ENCODE results near the gene RAPGEF1. TPM values are rescaled to one million over a fixed set of nuclear protein-coding genes. Genes with fewer than 3 reads are reported as not detected.

RAPGEF1 gene
- total RNA-seq, 1 donor from 2014 or later = 76.8 TPM

- DNase-seq (ENCODE audit: low read depth) (no peak), FAIRE-seq (no peak)
- Histone ChIP-seq H4K20me1 (ENCODE audit: insufficient read depth, low read length) (peaks cover 4% of the 10 kb centered on the region), H3K4me3 (ENCODE audit: insufficient read depth, low read depth, low read length) (no peak overlapping the region), H3K27me3 (ENCODE audit: insufficient read depth, low read length) (no peaks in the 10 kb centered on the region), H3K9ac (ENCODE audit: low read length) (no peak overlapping the region), H3K4me1 (ENCODE audit: insufficient read depth, low read length) (no peaks in the 10 kb centered on the region), H3K4me2 (ENCODE audit: low read length) (no peak overlapping the region), H3K27ac (ENCODE audit: low read depth, low read length) (no peak overlapping the region), H3K79me2 (ENCODE audit: insufficient read depth, low read length) (no peaks in the 10 kb centered on the region), H3K9me3 (ENCODE audit: insufficient read depth, low read depth, low read length) (no peaks in the 10 kb centered on the region), H3K36me3 (ENCODE audit: insufficient read depth, low read length) (peaks cover 6% of the 10 kb centered on the region), H2AFZ (ENCODE audit: low read depth, low read length) (no peak overlapping the region)
- H3K27me3 Mint-ChIP-seq (ENCODE audit: low read depth, unreplicated experiment) = no peaks in the 10 kb centered on the region
- no peak overlapping the region for H3K4me3 Mint-ChIP-seq (ENCODE audit: unreplicated experiment)
- no peak overlapping the region for H3K27ac Mint-ChIP-seq (ENCODE audit: unreplicated experiment)
- TF ChIP-seq CTCF (IDR thresholded peaks at IDR 0.05; ENCODE audit: insufficient read depth, low read depth, low read length) (no peak), EZH2 (IDR thresholded peaks at IDR 0.05; ENCODE audit: insufficient read depth, low read length) (no peak)
- no peaks in the 10 kb centered on the region for H3K9me3 Mint-ChIP-seq (ENCODE audit: unreplicated experiment)
- H3K36me3 Mint-ChIP-seq (ENCODE audit: low read depth, unreplicated experiment) = peaks cover 49% of the 10 kb centered on the region
- H3K4me1 Mint-ChIP-seq (ENCODE audit: low read depth, unreplicated experiment) = peaks cover 4% of the 10 kb centered on the region
These were observed 122.3 kb downstream of the RAPGEF1 start for GRCh38 chr9:131617611-131618010.

- Histone ChIP-seq H3K9ac (ENCODE audit: low read length) (no peak overlapping the region), H3K36me3 (ENCODE audit: insufficient read depth, low read length) (peaks cover 6% of the 10 kb centered on the region), H3K27ac (ENCODE audit: low read depth, low read length) (no peak overlapping the region), H4K20me1 (ENCODE audit: insufficient read depth, low read length) (peaks cover 4% of the 10 kb centered on the region), H3K4me3 (ENCODE audit: insufficient read depth, low read depth, low read length) (no peak overlapping the region), H2AFZ (ENCODE audit: low read depth, low read length) (no peak overlapping the region), H3K4me1 (ENCODE audit: insufficient read depth, low read length) (no peaks in the 10 kb centered on the region), H3K4me2 (ENCODE audit: low read length) (no peak overlapping the region), H3K9me3 (ENCODE audit: insufficient read depth, low read depth, low read length) (no peaks in the 10 kb centered on the region), H3K27me3 (ENCODE audit: insufficient read depth, low read length) (no peaks in the 10 kb centered on the region), H3K79me2 (ENCODE audit: insufficient read depth, low read length) (no peaks in the 10 kb centered on the region)
- H3K36me3 Mint-ChIP-seq (ENCODE audit: low read depth, unreplicated experiment) = peaks cover 47% of the 10 kb centered on the region
- H3K4me3 Mint-ChIP-seq (ENCODE audit: unreplicated experiment) = no peak overlapping the region
- no peak for TF ChIP-seq CTCF (IDR thresholded peaks at IDR 0.05; ENCODE audit: insufficient read depth, low read depth, low read length)
- DNase-seq (ENCODE audit: low read depth) (no peak), FAIRE-seq (no peak)
- no peaks in the 10 kb centered on the region for H3K27me3 Mint-ChIP-seq (ENCODE audit: low read depth, unreplicated experiment)
- H3K9me3 Mint-ChIP-seq (ENCODE audit: unreplicated experiment) = no peaks in the 10 kb centered on the region
- peak overlapping the region; percentile 41 for H3K27ac Mint-ChIP-seq (ENCODE audit: unreplicated experiment)
- H3K4me1 Mint-ChIP-seq (ENCODE audit: low read depth, unreplicated experiment) = peaks cover 4% of the 10 kb centered on the region
These were observed 122.8 kb downstream of the RAPGEF1 start for GRCh38 chr9:131616983-131617604.

GRCh38 chr9:131614340-131614915 lies 125.4 kb downstream of the RAPGEF1 start:
- Histone ChIP-seq H3K4me1 (ENCODE audit: insufficient read depth, low read length) (peaks cover 8% of the 10 kb centered on the region), H3K4me2 (ENCODE audit: low read length) (no peak overlapping the region), H3K27ac (ENCODE audit: low read depth, low read length) (no peak overlapping the region), H2AFZ (ENCODE audit: low read depth, low read length) (no peak overlapping the region), H3K9ac (ENCODE audit: low read length) (no peak overlapping the region), H3K27me3 (ENCODE audit: insufficient read depth, low read length) (no peaks in the 10 kb centered on the region), H4K20me1 (ENCODE audit: insufficient read depth, low read length) (peaks cover 9% of the 10 kb centered on the region), H3K36me3 (ENCODE audit: insufficient read depth, low read length) (peaks cover 6% of the 10 kb centered on the region), H3K9me3 (ENCODE audit: insufficient read depth, low read depth, low read length) (no peaks in the 10 kb centered on the region), H3K4me3 (ENCODE audit: insufficient read depth, low read depth, low read length) (no peak overlapping the region), H3K79me2 (ENCODE audit: insufficient read depth, low read length) (no peaks in the 10 kb centered on the region)
- H3K27me3 Mint-ChIP-seq (ENCODE audit: low read depth, unreplicated experiment) = no peaks in the 10 kb centered on the region
- DNase-seq (ENCODE audit: low read depth) (no peak), FAIRE-seq (no peak)
- peaks cover 39% of the 10 kb centered on the region for H3K36me3 Mint-ChIP-seq (ENCODE audit: low read depth, unreplicated experiment)
- no peaks in the 10 kb centered on the region for H3K9me3 Mint-ChIP-seq (ENCODE audit: unreplicated experiment)
- TF ChIP-seq CTCF (IDR thresholded peaks at IDR 0.05; ENCODE audit: insufficient read depth, low read depth, low read length) (no peak), EZH2 (IDR thresholded peaks at IDR 0.05; ENCODE audit: insufficient read depth, low read length) (no peak)
- no peak overlapping the region for H3K27ac Mint-ChIP-seq (ENCODE audit: unreplicated experiment)
- H3K4me3 Mint-ChIP-seq (ENCODE audit: unreplicated experiment) = no peak overlapping the region
- H3K4me1 Mint-ChIP-seq (ENCODE audit: low read depth, unreplicated experiment) = peaks cover 15% of the 10 kb centered on the region

Measured in astrocyte (in vitro differentiated cells and primary cell).